Measurements from ENCODE around the gene CST3. TPM values are rescaled to one million over a fixed set of nuclear protein-coding genes. Genes with fewer than 3 reads are reported as not detected.

CST3 gene
- total and polyA plus RNA-seq, 2 donors (not counting 1 experiment from before 2014, with no cell fraction given), result 1.2 to 16.9 TPM

DNA sequence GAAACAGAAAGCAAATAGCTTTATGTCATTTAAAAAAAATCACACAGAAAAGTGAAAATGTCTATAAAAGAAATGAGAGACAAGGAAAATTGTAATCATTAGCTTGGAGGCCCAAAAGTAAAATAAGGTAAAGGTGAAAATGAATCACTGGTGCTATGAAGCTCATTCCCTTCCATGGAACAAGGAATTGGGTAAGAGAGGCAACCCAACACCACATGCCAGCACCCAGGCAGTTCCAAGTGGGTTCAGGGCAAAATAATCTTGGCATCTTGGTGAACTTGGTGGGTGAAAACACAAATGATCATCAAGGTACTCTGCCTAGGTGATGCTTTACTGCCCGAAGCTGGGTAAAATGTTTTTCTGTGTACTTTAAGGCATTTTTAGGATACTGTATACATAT lies 34.4 kb upstream of the CST3 start:
- Mint-ChIP-seq H3K27ac (no peak overlapping the region), H3K4me3 (no peak overlapping the region), H3K4me1 (no peaks in the 10 kb centered on the region), H3K9me3 (ENCODE audit: insufficient read depth) (no peaks in the 10 kb centered on the region), H3K27me3 (no peaks in the 10 kb centered on the region)
- no peak overlapping the region for H2AFZ ChIP-seq (ENCODE audit: insufficient read depth, low read depth, low read length, poor library complexity, severe bottlenecking)
- no peak overlapping the region for H3K4me3 ChIP-seq (ENCODE audit: control extremely low read depth in 1 of 5, extremely low read depth in 1 of 5, insufficient read depth in 1 of 5, low read depth in 2 of 5, low read length in 4 of 5)
- no peaks in the 10 kb centered on the region for H3K79me2 ChIP-seq (ENCODE audit: control insufficient read depth, insufficient read depth, low read length)
- TF ChIP-seq, protein P1, sequence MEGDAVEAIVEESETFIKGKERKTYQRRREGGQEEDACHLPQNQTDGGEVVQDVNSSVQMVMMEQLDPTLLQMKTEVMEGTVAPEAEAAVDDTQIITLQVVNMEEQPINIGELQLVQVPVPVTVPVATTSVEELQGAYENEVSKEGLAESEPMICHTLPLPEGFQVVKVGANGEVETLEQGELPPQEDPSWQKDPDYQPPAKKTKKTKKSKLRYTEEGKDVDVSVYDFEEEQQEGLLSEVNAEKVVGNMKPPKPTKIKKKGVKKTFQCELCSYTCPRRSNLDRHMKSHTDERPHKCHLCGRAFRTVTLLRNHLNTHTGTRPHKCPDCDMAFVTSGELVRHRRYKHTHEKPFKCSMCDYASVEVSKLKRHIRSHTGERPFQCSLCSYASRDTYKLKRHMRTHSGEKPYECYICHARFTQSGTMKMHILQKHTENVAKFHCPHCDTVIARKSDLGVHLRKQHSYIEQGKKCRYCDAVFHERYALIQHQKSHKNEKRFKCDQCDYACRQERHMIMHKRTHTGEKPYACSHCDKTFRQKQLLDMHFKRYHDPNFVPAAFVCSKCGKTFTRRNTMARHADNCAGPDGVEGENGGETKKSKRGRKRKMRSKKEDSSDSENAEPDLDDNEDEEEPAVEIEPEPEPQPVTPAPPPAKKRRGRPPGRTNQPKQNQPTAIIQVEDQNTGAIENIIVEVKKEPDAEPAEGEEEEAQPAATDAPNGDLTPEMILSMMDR (IDR thresholded peaks at IDR 0.05), result no peak
- TF ChIP-seq EZH2 (IDR thresholded peaks at IDR 0.05; ENCODE audit: borderline replicate concordance, insufficient read depth, low read depth, low read length, poor library complexity, severe bottlenecking), result no peak
- H3K27me3 ChIP-seq (replicated peaks in 1 of 4; ENCODE audit: control extremely low read depth in 1 of 4, control insufficient read depth in 3 of 4, insufficient read depth in 4 of 4, low read length in 3 of 4), result no peaks in the 10 kb centered on the region
- no CpG with 5 or more reads among the region's 1 CpG for WGBS (ENCODE audit: insufficient coverage)
- no peak for ATAC-seq (ENCODE audit: low read depth)
- DNase-seq, result no peak
- intact Hi-C loops (cut with micrococcal nuclease), result no loop called here
- ChIA-PET POLR2A (no interaction called here), CTCF (no interaction called here)
- no peak overlapping the region for H3K27ac ChIP-seq (ENCODE audit: low read length in 2 of 2)
- H3K4me1 ChIP-seq (ENCODE audit: control insufficient read depth in 2 of 2, insufficient read depth in 2 of 2, low read length in 2 of 2), result no peaks in the 10 kb centered on the region
- no peaks in the 10 kb centered on the region for H3K9me3 ChIP-seq (ENCODE audit: control extremely low read depth in 1 of 3, control insufficient read depth in 2 of 3, insufficient read depth in 1 of 3, low read length in 2 of 3)
- no peak overlapping the region for H3K9ac ChIP-seq (ENCODE audit: low read length)
- no peak overlapping the region for H3K4me2 ChIP-seq (replicated peaks; ENCODE audit: low read depth, low read length, poor library complexity, severe bottlenecking)
- no peaks in the 10 kb centered on the region for H3K36me3 ChIP-seq (replicated peaks in 1 of 2; ENCODE audit: control extremely low read depth in 1 of 2, control insufficient read depth in 1 of 2, extremely low read depth in 1 of 2, insufficient read depth in 2 of 2, low read length in 1 of 2)
- no peaks in the 10 kb centered on the region for H4K20me1 ChIP-seq (ENCODE audit: control insufficient read depth, insufficient read depth, low read length, poor library complexity, severe bottlenecking)

DNA sequence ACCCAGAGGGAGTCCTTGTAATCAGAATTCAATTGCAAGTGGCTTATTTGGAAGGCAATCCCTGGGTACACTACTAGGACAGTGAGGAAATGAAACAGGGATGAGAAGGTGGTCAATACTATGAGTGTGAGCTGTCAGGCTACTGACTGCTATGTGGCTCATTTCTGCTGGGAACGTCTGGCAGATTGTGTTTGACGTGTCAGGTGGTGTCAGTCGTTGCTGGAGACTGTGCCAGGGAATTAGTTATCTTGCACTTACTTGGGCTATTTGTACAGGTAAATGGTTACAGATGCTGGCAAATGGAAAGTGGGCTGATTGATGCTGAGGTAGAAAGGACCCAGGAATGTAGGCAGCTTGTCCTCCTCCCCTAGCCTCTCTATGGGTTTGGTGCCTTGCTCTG lies 33.7 kb upstream of the CST3 start:
- Mint-ChIP-seq H3K9me3 (ENCODE audit: insufficient read depth) (no peaks in the 10 kb centered on the region), H3K27me3 (no peaks in the 10 kb centered on the region), H3K4me1 (no peaks in the 10 kb centered on the region), H3K4me3 (no peak overlapping the region), H3K27ac (no peak overlapping the region)
- no peak overlapping the region for H3K4me2 ChIP-seq (replicated peaks; ENCODE audit: low read depth, low read length, poor library complexity, severe bottlenecking)
- H4K20me1 ChIP-seq (ENCODE audit: control insufficient read depth, insufficient read depth, low read length, poor library complexity, severe bottlenecking), result no peaks in the 10 kb centered on the region
- no peaks in the 10 kb centered on the region for H3K79me2 ChIP-seq (ENCODE audit: control insufficient read depth, insufficient read depth, low read length)
- POLR2A ChIA-PET, result no interaction called here
- 97% methylated on average over 3 of the region's 3 CpGs for WGBS (ENCODE audit: insufficient coverage)
- no peaks in the 10 kb centered on the region for H3K9me3 ChIP-seq (ENCODE audit: control extremely low read depth in 1 of 3, control insufficient read depth in 2 of 3, insufficient read depth in 1 of 3, low read length in 2 of 3)
- H3K4me1 ChIP-seq (ENCODE audit: control insufficient read depth in 2 of 2, insufficient read depth in 2 of 2, low read length in 2 of 2), result no peaks in the 10 kb centered on the region
- H2AFZ ChIP-seq (ENCODE audit: insufficient read depth, low read depth, low read length, poor library complexity, severe bottlenecking), result no peak overlapping the region
- intact Hi-C loops (cut with micrococcal nuclease), result no loop called here
- H3K27ac ChIP-seq (ENCODE audit: low read length in 2 of 2), result no peak overlapping the region
- ATAC-seq (ENCODE audit: low read depth) (no peak), DNase-seq (no peak)
- no peak overlapping the region for H3K4me3 ChIP-seq (ENCODE audit: control extremely low read depth in 1 of 5, extremely low read depth in 1 of 5, insufficient read depth in 1 of 5, low read depth in 2 of 5, low read length in 4 of 5)
- no peaks in the 10 kb centered on the region for H3K27me3 ChIP-seq (replicated peaks in 1 of 4; ENCODE audit: control extremely low read depth in 1 of 4, control insufficient read depth in 3 of 4, insufficient read depth in 4 of 4, low read length in 3 of 4)
- TF ChIP-seq, protein P1 (IDR thresholded peaks at IDR 0.05), result no peak
- no peak for TF ChIP-seq EZH2 (IDR thresholded peaks at IDR 0.05; ENCODE audit: borderline replicate concordance, insufficient read depth, low read depth, low read length, poor library complexity, severe bottlenecking)
- CTCF ChIA-PET, result no interaction called here
- H3K36me3 ChIP-seq (replicated peaks in 1 of 2; ENCODE audit: control extremely low read depth in 1 of 2, control insufficient read depth in 1 of 2, extremely low read depth in 1 of 2, insufficient read depth in 2 of 2, low read length in 1 of 2), result no peaks in the 10 kb centered on the region
- H3K9ac ChIP-seq (ENCODE audit: low read length), result no peak overlapping the region

Data from B cell (primary cell).